Progenitor cell of endocrine pancreas (in vitro differentiated cells): ENCODE results near the gene MYOZ1. TPM values are rescaled to one million over a fixed set of nuclear protein-coding genes. Genes with fewer than 3 reads are reported as not detected.
A peak's percentile ranks its signal among the peaks of the same experiment; 100 is the strongest.

Experiments used
- DNase-seq: peaks from one replicate; pipeline ENCODE4 v3.0.0; 2021; ENCODE audit warnings: low spot score; ENCODE audit not compliant: unreplicated experiment
- H3K27ac Mint-ChIP-seq: 2 replicates; pipeline ENCODE4 v1.8.0; 2021; ENCODE audit warnings: mild to moderate bottlenecking, moderate library complexity, mixed read lengths
- H3K27me3 Mint-ChIP-seq: 2 replicates; pipeline ENCODE4 v1.8.0; 2021; ENCODE audit warnings: mixed read lengths
- H3K36me3 Mint-ChIP-seq: 2 replicates; pipeline ENCODE4 v1.8.0; 2022; ENCODE audit warnings: mixed read lengths; ENCODE audit not compliant: insufficient read depth
- H3K4me1 Mint-ChIP-seq: 2 replicates; pipeline ENCODE4 v1.8.0; 2021; ENCODE audit warnings: low read depth, mixed read lengths
- H3K4me3 Mint-ChIP-seq: 2 replicates; pipeline ENCODE4 v1.8.0; 2021; ENCODE audit warnings: low read depth, mild to moderate bottlenecking, moderate library complexity, mixed read lengths
- H3K9me3 Mint-ChIP-seq: 2 replicates; pipeline ENCODE4 v1.8.0; 2021; ENCODE audit warnings: low read depth, mixed read lengths
- total RNA-seq: library from RNA; stranded (reverse); gene quantifications from 2 replicates; pipeline ENCODE4 v1.2.1, GENCODE V29; 2021
- TF ChIP-seq, protein P1 (sequence below): fragments of 200-600 bp; sonication (generic); IDR thresholded peaks from one replicate; pipeline ENCODE4 v1.5.0; 2021; ENCODE audit warnings: antibody characterized with exemption, mild to moderate bottlenecking; ENCODE audit not compliant: unreplicated experiment

Gene MYOZ1
- total RNA-seq, 1 donor from 2014 or later = 0.31 TPM

DNA sequence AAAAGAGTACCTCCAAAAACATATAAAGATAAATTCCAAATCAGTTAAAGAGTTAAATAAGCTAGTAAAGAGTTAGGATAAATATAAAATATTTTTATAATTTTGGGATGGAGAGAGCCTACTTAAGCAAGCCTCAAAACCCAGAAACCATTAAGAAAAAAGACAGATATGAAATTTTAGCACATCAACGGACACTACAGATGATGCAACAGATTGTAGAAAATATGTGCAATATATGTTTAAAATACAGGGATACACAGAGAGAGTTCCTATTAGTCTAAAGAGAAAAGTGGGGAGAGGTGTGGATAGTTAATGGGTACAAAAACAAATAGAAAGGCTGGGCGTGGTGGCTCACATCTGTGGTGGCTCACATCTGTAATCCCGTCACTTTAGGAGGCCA is 26.6 kb downstream of the MYOZ1 start:
- no peaks in the 10 kb centered on the region for H3K27me3 Mint-ChIP-seq
- no peak for DNase-seq
- H3K9me3 Mint-ChIP-seq = no peaks in the 10 kb centered on the region
- TF ChIP-seq, protein P1, sequence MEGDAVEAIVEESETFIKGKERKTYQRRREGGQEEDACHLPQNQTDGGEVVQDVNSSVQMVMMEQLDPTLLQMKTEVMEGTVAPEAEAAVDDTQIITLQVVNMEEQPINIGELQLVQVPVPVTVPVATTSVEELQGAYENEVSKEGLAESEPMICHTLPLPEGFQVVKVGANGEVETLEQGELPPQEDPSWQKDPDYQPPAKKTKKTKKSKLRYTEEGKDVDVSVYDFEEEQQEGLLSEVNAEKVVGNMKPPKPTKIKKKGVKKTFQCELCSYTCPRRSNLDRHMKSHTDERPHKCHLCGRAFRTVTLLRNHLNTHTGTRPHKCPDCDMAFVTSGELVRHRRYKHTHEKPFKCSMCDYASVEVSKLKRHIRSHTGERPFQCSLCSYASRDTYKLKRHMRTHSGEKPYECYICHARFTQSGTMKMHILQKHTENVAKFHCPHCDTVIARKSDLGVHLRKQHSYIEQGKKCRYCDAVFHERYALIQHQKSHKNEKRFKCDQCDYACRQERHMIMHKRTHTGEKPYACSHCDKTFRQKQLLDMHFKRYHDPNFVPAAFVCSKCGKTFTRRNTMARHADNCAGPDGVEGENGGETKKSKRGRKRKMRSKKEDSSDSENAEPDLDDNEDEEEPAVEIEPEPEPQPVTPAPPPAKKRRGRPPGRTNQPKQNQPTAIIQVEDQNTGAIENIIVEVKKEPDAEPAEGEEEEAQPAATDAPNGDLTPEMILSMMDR = no peak
- H3K4me3 Mint-ChIP-seq = no peak overlapping the region
- H3K27ac Mint-ChIP-seq = peak overlapping the region; percentile 74
- H3K4me1 Mint-ChIP-seq = peaks cover 2% of the 10 kb centered on the region
- peaks cover 3% of the 10 kb centered on the region for H3K36me3 Mint-ChIP-seq

DNA sequence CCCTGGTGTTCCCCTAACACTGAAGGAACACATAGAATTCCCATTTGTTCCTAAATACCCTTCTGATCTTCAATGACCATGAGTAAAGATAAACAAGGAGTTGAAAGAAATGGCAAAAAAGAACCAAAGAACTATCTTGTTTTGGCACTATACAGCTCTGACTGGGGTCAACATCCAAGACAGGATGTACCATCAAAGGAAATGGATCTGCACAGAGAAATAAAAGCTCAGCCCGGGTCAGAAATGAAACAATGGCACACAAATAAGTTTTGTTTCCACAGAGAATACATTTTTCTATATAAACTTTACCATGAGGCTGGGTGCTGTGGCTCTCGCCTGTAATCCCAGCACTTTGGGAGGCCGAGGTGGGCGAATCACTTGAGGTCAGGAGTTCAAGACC is 32.2 kb downstream of the MYOZ1 start:
- Mint-ChIP-seq H3K36me3 (peaks cover 8% of the 10 kb centered on the region), H3K4me1 (no peaks in the 10 kb centered on the region), H3K27me3 (no peaks in the 10 kb centered on the region), H3K4me3 (no peak overlapping the region), H3K27ac (peak overlapping the region; percentile 37), H3K9me3 (no peaks in the 10 kb centered on the region)
- TF ChIP-seq, protein P1 = no peak
- DNase-seq = no peak

DNA sequence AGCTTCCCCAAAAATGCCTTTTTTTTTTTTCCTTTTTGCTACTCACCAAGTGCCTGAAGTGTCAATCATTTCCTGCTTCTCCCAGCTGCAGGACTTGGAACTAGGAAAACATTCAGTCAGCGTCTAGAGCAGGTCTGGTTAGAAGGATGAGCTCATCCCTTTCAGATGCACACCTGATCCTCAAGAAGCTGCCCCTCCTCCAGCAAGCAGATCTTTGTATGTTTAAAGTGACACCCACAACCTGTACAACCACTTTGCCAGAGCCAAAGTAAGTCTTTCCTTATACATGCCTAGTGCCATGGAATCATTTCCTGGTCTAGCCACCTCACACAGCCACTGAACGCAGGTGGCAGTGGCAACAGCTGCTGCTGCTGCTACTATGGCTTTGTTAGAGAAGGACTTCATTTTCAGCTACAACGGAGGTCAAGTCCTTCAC is 39.8 kb downstream of the MYOZ1 start:
- no peaks in the 10 kb centered on the region for H3K27me3 Mint-ChIP-seq
- H3K27ac Mint-ChIP-seq = peak overlapping the region; percentile 94
- H3K4me3 Mint-ChIP-seq = peak overlapping the region; percentile 9
- H3K9me3 Mint-ChIP-seq = no peaks in the 10 kb centered on the region
- peaks cover 13% of the 10 kb centered on the region for H3K36me3 Mint-ChIP-seq
- DNase-seq = no peak
- TF ChIP-seq, protein P1 = no peak
- H3K4me1 Mint-ChIP-seq = peaks cover 9% of the 10 kb centered on the region

DNA sequence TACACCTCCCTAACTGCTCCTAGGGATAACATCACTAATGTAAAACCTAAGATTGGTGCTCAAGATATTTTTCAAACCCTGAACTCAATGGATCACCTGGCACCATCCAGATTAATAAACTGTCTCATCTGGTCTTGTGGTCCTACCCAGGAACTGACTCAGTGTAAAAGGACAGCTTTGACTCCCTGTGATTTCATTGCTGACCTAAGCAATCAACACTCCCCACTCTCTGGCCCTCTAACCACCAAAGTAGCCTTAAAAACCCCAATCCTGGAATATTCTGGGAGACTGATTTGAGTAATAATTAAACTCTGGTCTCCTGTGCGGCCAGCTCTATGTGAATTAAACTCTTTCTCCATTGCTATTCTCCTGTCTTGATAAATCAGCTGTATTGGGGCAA is 43.9 kb downstream of the MYOZ1 start:
- peaks cover 6% of the 10 kb centered on the region for H3K36me3 Mint-ChIP-seq
- TF ChIP-seq, protein P1 = no peak

DNA sequence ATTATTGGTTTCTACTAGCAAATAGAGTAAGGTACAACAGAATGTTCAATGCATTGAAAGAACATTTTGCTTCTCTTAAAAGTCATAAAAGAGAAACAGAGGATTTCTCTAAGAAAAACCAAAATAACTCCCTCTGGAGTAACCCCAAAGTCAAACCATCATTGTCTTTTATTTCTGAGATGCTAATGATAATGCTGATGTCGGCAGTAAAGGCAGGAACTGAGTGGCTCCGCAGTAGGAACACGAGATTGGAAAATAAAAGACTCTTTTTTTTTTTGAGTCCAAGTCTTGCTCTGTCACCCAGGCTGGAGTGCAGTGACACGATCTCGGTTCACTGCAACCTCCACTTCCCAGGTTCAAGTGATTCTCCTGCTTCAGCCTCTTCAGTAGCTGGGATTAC is 47.5 kb downstream of the MYOZ1 start:
- Mint-ChIP-seq H3K27ac (no peak overlapping the region), H3K36me3 (peaks cover 2% of the 10 kb centered on the region), H3K9me3 (no peaks in the 10 kb centered on the region), H3K27me3 (no peaks in the 10 kb centered on the region), H3K4me3 (no peak overlapping the region), H3K4me1 (peaks cover 32% of the 10 kb centered on the region)
- no peak for DNase-seq
- TF ChIP-seq, protein P1 = no peak

More for the DNA sequence above, 43.9 kb downstream of the MYOZ1 start:
- H3K4me1 Mint-ChIP-seq = peaks cover 14% of the 10 kb centered on the region
- no peak overlapping the region for H3K4me3 Mint-ChIP-seq
- no peak for DNase-seq
- peak overlapping the region; percentile 27 for H3K27ac Mint-ChIP-seq
- no peaks in the 10 kb centered on the region for H3K9me3 Mint-ChIP-seq
- H3K27me3 Mint-ChIP-seq = no peaks in the 10 kb centered on the region
